GM12875 (cell line): ENCODE results near the gene PGRMC2.
"Not testable (repeated sequence)": the region's sequence is repeated elsewhere in the genome, so short reads cannot be mapped to it uniquely, and the experiment has no call there.

Experiments
- H3K4me3 ChIP-seq: one replicate; pipeline ENCODE4 v1.5.1; 2011; ENCODE audit warnings: low read depth, low read length, control low read depth
- CTCF ChIP-seq: IDR thresholded peaks from 2 replicates; pipeline ENCODE4 v1.5.1; 2011; ENCODE audit warnings: low read depth, mild to moderate bottlenecking, control low read depth, inconsistent platforms, low read length, moderate library complexity, borderline replicate concordance; ENCODE audit not compliant: insufficient read depth

Gene PGRMC2

GRCh38 chr4:128275346-128275745 is 12.3 kb downstream of the PGRMC2 start:
- no peak overlapping the region for H3K4me3 ChIP-seq

GRCh38 chr4:128271551-128271950 is 16.1 kb downstream of the PGRMC2 start:
- no peak overlapping the region for H3K4me3 ChIP-seq
- TF ChIP-seq CTCF: no peak

More at GRCh38 chr4:128275346-128275745, 12.3 kb downstream of the PGRMC2 start:
- no peak for TF ChIP-seq CTCF

GRCh38 chr4:128268970-128269369 is 18.6 kb downstream of the PGRMC2 start:
- TF ChIP-seq CTCF: no peak
- no peak overlapping the region for H3K4me3 ChIP-seq

GRCh38 chr4:128267745-128268144 is 19.9 kb downstream of the PGRMC2 start:
- no peak for TF ChIP-seq CTCF
- H3K4me3 ChIP-seq: no peak overlapping the region

GRCh38 chr4:128267171-128267570 is 20.4 kb downstream of the PGRMC2 start:
- H3K4me3 ChIP-seq: not testable (repeated sequence)

- not testable (repeated sequence) for H3K4me3 ChIP-seq
Measured at GRCh38 chr4:128265550-128265949, 22.1 kb downstream of the PGRMC2 start.

GRCh38 chr4:128259889-128260288 is 27.7 kb downstream of the PGRMC2 start:
- not testable (repeated sequence) for H3K4me3 ChIP-seq

GRCh38 chr4:128258166-128258565 is 29.4 kb downstream of the PGRMC2 start:
- H3K4me3 ChIP-seq: not testable (repeated sequence)

GRCh38 chr4:128256539-128256938 is 31.1 kb downstream of the PGRMC2 start:
- TF ChIP-seq CTCF: no peak

GRCh38 chr4:128255906-128256305 is 31.7 kb downstream of the PGRMC2 start:
- H3K4me3 ChIP-seq: no peak overlapping the region
- no peak for TF ChIP-seq CTCF

More at GRCh38 chr4:128256539-128256938, 31.1 kb downstream of the PGRMC2 start:
- no peak overlapping the region for H3K4me3 ChIP-seq
